K562 (cell line): ENCODE measurements around the gene CCDC137. TPM values are rescaled to one million over a fixed set of nuclear protein-coding genes. Genes with fewer than 3 reads are reported as not detected.

Experiments used
- HDAC3 ChIP-seq: fragments of 450-650 bp; IDR thresholded peaks from 2 replicates; pipeline ENCODE4 v1.6.1; 2018; ENCODE audit warnings: borderline replicate concordance, mild to moderate bottlenecking, moderate library complexity; ENCODE audit not compliant: partially characterized antibody
- HDAC6 ChIP-seq: IDR thresholded peaks from 2 replicates; pipeline ENCODE4 v1.6.1; 2012; ENCODE audit warnings: low read depth, mild to moderate bottlenecking, control low read depth, inconsistent platforms, low read length, moderate library complexity
- MYNN ChIP-seq, 2 experiments: sonication (generic); formaldehyde crosslinking in 1 of 2; IDR thresholded peaks; 2 replicates each; pipeline versions ENCODE4 v1.5.0 to v1.6.1; 2016 to 2020; ENCODE audit warnings: antibody characterized with exemption in 1 of 2, missing genetic modification reagents in 1 of 2
- PPARD ChIP-seq: fragments of 250-450 bp; sonication (Bioruptor Pico); IDR thresholded peaks from 2 replicates; pipeline ENCODE4 v1.8.0; 2022; ENCODE audit warnings: inconsistent platforms, mild to moderate bottlenecking, moderate library complexity
- ZFP30 ChIP-seq: fragments of 250-450 bp; sonication (Bioruptor Pico); IDR thresholded peaks from 2 replicates; pipeline ENCODE4 v1.8.0; 2022; ENCODE audit warnings: moderate library complexity, mild to moderate bottlenecking, inconsistent platforms, borderline replicate concordance
- polyA plus RNA-seq, 8 experiments: library from polyadenylated mRNA; depleted of rRNA in 4 of 8; stranded (reverse) in 5 of 8; unstranded in 3 of 8; fragments of >200 nt; fragmentation: Nextera tagmentation in 2 of 8; fragmentation: Illumina TruSeq in 1 of 8; extraction: Ambion mirVana in 2 of 8; extraction: Trizol in 1 of 8; gene quantifications; 2 replicates each; pipeline versions ENCODE4 v1.2.1 to v1.2.3, GENCODE V29; 2011 to 2014; ENCODE audit warnings: inconsistent platforms in 1 of 8, missing spikeins in 1 of 8
- total RNA-seq, 7 experiments: library from RNA; depleted of rRNA in 6 of 7; stranded (reverse); fragments of >200 nt in 6 of 7; fragmentation: Illumina TruSeq in 2 of 7; extraction: Trizol in 2 of 7; gene quantifications; 2 replicates each; pipeline versions ENCODE4 v1.2.1 to v1.2.3, GENCODE V29; 2011 to 2021; ENCODE audit warnings: low replicate concordance in 1 of 7
- TF ChIP-seq, protein P1 (sequence below): fragments of 450-650 bp; IDR thresholded peaks from 2 replicates; pipeline ENCODE4 v1.7.0; 2016; ENCODE audit warnings: borderline replicate concordance
- TF ChIP-seq, protein P2 (sequence below): sonication (generic); formaldehyde crosslinking; IDR thresholded peaks from 2 replicates; pipeline ENCODE4 v1.8.0; 2022; ENCODE audit warnings: mild to moderate bottlenecking, missing genetic modification reagents

The CCDC137 gene
- total and polyA plus RNA-seq, 9 of the 15 experiments (the other 6 are each of a cell fraction or from before 2014, with no cell fraction given), result 2.3 to 68.1 (median 38.3) TPM

DNA sequence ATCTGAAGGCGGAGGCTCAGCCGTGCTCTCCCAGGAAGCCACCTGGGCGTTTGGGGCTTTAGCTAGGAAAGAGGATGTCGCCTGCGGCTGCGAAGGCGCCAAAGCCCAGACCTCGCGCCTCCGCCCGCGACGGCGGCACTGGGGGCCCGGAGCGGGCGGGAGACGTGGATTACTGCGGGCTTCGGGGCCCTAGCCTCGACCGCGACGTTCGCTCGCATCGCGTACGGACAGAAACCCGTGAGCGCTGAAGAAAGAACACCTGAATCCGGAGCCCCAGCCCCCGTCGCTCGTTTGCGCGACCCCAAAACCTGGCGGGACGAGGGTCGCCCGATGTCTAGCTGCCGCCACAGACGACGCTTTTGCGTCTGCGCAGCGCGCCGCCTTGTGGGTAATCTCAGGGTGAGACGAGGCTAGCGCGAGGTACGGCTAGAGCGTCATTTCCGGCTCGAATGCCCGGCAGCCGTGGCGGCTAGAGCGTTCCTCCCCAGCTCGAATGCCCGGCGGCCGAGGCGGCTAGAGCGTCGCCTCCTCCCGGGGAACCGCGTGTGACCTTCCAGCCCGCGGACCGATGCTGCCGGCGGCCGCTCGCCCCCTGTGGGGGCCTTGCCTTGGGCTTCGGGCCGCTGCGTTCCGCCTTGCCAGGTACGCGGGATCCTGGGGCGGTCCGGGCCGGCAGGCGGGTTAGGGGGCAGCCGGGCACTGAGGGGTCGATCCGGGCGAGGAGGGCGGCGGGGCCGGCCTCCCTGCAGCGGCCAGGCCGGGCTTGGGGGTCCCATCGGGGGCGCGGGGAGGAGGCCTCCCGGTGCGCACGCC is 36.6 kb downstream of the CCDC137 start, which contains the start of gene MRPL12 (continued):
- TF ChIP-seq ZFP30 (CRISPR knock-in tag) (no peak), MYNN (IDR thresholded peaks at IDR 0.05) (peak; percentile 44; the same call in 1 of the 2 replicates), MYNN (CRISPR knock-in tag; IDR thresholded peaks at IDR 0.05) (no peak), HDAC6 (no peak), PPARD (CRISPR knock-in tag) (no peak), HDAC3 (no peak)
- TF ChIP-seq, protein P1, sequence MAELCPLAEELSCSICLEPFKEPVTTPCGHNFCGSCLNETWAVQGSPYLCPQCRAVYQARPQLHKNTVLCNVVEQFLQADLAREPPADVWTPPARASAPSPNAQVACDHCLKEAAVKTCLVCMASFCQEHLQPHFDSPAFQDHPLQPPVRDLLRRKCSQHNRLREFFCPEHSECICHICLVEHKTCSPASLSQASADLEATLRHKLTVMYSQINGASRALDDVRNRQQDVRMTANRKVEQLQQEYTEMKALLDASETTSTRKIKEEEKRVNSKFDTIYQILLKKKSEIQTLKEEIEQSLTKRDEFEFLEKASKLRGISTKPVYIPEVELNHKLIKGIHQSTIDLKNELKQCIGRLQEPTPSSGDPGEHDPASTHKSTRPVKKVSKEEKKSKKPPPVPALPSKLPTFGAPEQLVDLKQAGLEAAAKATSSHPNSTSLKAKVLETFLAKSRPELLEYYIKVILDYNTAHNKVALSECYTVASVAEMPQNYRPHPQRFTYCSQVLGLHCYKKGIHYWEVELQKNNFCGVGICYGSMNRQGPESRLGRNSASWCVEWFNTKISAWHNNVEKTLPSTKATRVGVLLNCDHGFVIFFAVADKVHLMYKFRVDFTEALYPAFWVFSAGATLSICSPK, result no peak
- TF ChIP-seq, protein P2, sequence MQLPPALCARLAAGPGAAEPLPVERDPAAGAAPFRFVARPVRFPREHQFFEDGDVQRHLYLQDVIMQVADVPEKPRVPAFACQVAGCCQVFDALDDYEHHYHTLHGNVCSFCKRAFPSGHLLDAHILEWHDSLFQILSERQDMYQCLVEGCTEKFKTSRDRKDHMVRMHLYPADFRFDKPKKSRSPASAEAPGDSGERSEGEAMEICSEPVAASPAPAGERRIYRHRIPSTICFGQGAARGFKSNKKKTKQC, result 0 out of 2 replicates have a peak, but pooled peaks have one; percentile 16
